T-cell (primary cell): Measurements from ENCODE around the gene SFMBT2. TPM values are rescaled to one million over a fixed set of nuclear protein-coding genes. Genes with fewer than 3 reads are reported as not detected.

Experiments
- ATAC-seq, 4 experiments: fragments of 200-7000 bp in 3 of 4; fragments of 150-1000 bp in 1 of 4; cut with Tn5 transposase; replicated peaks in 1 of 4; 1 replicate in 3 of 4; 2 replicates in 1 of 4; pipeline ENCODE4 v1.10.0; 2021; ENCODE audit warnings: moderate library complexity in 3 of 4, mild to moderate bottlenecking in 2 of 4, moderate number of reproducible peaks in 1 of 4
- CTCF ChIA-PET, 2 donors: fragments of 300-600 bp; sonication (Branson Sonifier 250); formaldehyde crosslinking; loops; one replicate each; lab custom pipeline; 2022; ENCODE audit warnings: antibody characterized with exemption in 2 of 2; lab: Charles Lee
- POLR2A ChIA-PET, 2 donors: fragments of 300-600 bp; sonication (Branson Sonifier 250); formaldehyde crosslinking; loops; one replicate each; lab custom pipeline; 2022; ENCODE audit warnings: antibody characterized with exemption in 2 of 2; lab: Charles Lee
- DNase-seq, 35 experiments: peaks; one replicate each; pipeline versions ENCODE4 v3.0.0 to v3.0.0-alpha.2; 2013 to 2023
- H3K27ac ChIP-seq: one replicate; pipeline ENCODE4 v1.5.1; 2013; ENCODE audit warnings: low read length
- H3K27me3 ChIP-seq, 2 experiments: replicated peaks in 1 of 2; 1 replicate in 1 of 2; 2 replicates in 1 of 2; pipeline versions ENCODE4 v1.6.1 to v1.7.0; 2013; ENCODE audit warnings: low read length in 1 of 2, mixed read lengths in 1 of 2; ENCODE audit not compliant: control insufficient read depth in 2 of 2, insufficient read depth in 2 of 2; ENCODE audit errors: extremely low read depth in 1 of 2
- H3K36me3 ChIP-seq, 2 donors: 1 replicate in 1 of 2; 2 replicates in 1 of 2; pipeline versions ENCODE4 v1.6.1 to v1.7.0; 2013; ENCODE audit warnings: low read length in 1 of 2; ENCODE audit not compliant: control insufficient read depth in 2 of 2, insufficient read depth in 1 of 2; ENCODE audit errors: extremely low read depth in 1 of 2
- H3K4me1 ChIP-seq, 2 experiments: 1 replicate in 1 of 2; 2 replicates in 1 of 2; pipeline versions ENCODE4 v1.6.1 to v1.7.0; 2013; ENCODE audit warnings: low read length in 2 of 2, mixed read lengths in 1 of 2; ENCODE audit not compliant: insufficient read depth in 2 of 2, control insufficient read depth in 1 of 2; ENCODE audit errors: extremely low read depth in 1 of 2
- H3K4me3 ChIP-seq, 2 donors: 1 replicate in 1 of 2; 2 replicates in 1 of 2; pipeline versions ENCODE4 v1.5.1 to v1.7.0; 2013; ENCODE audit warnings: mild to moderate bottlenecking in 2 of 2, low read length in 1 of 2, moderate library complexity in 1 of 2; ENCODE audit not compliant: control insufficient read depth in 1 of 2; ENCODE audit errors: extremely low read depth in 1 of 2
- H3K9me3 ChIP-seq: 2 replicates; pipeline ENCODE4 v1.7.0; 2013
- H3K27ac Mint-ChIP-seq, 2 donors: one replicate each; pipeline ENCODE4 v1.8.0; 2020 to 2021; ENCODE audit warnings: mild to moderate bottlenecking in 2 of 2, mixed read lengths in 2 of 2
- H3K27me3 Mint-ChIP-seq, 2 donors: one replicate each; pipeline ENCODE4 v1.8.0; 2021 to 2022; ENCODE audit warnings: mixed read lengths in 2 of 2
- H3K36me3 Mint-ChIP-seq: one replicate; pipeline ENCODE4 v1.8.0; 2021; ENCODE audit warnings: mixed read lengths
- H3K4me1 Mint-ChIP-seq, 3 donors: one replicate each; pipeline ENCODE4 v1.8.0; 2020 to 2022; ENCODE audit warnings: mixed read lengths in 3 of 3, mild to moderate bottlenecking in 1 of 3
- H3K4me3 Mint-ChIP-seq, 3 donors: one replicate each; pipeline ENCODE4 v1.8.0; 2020 to 2022; ENCODE audit warnings: mild to moderate bottlenecking in 3 of 3, mixed read lengths in 3 of 3, moderate library complexity in 3 of 3
- H3K9me3 Mint-ChIP-seq, 3 donors: one replicate each; pipeline ENCODE4 v1.8.0; 2020 to 2022; ENCODE audit warnings: mixed read lengths in 3 of 3
- WGBS: methylation state at CpG from one replicate; pipeline ENCODE4 v1.1.5; 2013; ENCODE audit warnings: missing lambda C conversion rate; ENCODE audit not compliant: insufficient coverage; 5-methylcytosine and 5-hydroxymethylcytosine counted together
- total RNA-seq, 35 experiments: library from RNA in 6 of 35; stranded (reverse) in 6 of 35; fragments of 120-200 nt in 1 of 35; gene quantifications; one replicate each; pipeline versions ENCODE4 v1.2.1 to v1.2.4 and lab custom pipeline; 2013 to 2026

The SFMBT2 gene
- total RNA-seq, 5 donors from 2014 or later (not counting 1 experiment from before 2014, with no cell fraction given): 32.7 to 38.3 (median 36.8) TPM

DNA sequence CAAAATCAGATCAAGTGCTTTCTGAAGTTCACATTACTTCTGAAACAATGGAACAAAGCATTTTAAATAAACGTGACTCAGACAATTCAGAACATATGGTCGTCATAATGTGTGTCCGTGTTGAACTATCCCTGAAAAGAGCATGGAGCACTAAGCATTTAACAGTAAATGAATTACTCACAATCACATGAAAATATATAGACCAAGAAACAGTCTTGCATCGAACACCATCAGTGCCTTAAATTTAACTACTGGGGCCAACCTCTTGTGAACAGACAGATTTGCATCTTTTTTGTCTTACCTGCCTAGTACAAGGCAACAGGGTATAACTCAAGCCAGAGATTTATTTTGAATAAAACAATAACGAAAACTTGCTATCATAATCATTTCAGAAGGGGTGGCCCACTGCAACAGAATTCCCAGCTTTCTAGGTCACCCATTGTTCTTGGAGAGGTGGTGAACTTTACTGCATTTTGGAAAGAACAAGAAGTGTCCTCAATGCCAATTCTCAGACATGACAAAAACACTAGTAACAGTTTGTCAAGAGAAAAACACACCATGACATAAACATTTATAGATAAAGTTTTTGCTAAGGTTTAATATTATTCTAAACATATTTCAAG lies 293.5 kb downstream of the SFMBT2 start:
- no peaks in the 10 kb centered on the region for H3K27me3 Mint-ChIP-seq
- H3K4me3 Mint-ChIP-seq: no peak overlapping the region
- H3K9me3 ChIP-seq: no peaks in the 10 kb centered on the region
- no peak overlapping the region for H3K4me3 ChIP-seq
- H3K36me3 Mint-ChIP-seq: no peaks in the 10 kb centered on the region
- H3K27ac ChIP-seq: no peak overlapping the region
- no peaks in the 10 kb centered on the region for H3K36me3 ChIP-seq
- H3K27ac Mint-ChIP-seq: no peak overlapping the region
- ChIA-PET POLR2A (no interaction called here), CTCF (no interaction called here)
- no peaks in the 10 kb centered on the region for H3K9me3 Mint-ChIP-seq
- 85% methylated on average over 4 of the region's 5 CpGs for WGBS
- no peak for DNase-seq
- peaks cover 6 to 10% (median 9%) of the 10 kb centered on the region in 3 donors for H3K4me1 Mint-ChIP-seq
- H3K27me3 ChIP-seq: no peaks in the 10 kb centered on the region
- peaks cover 0 to 9% of the 10 kb centered on the region in 2 experiments for H3K4me1 ChIP-seq
- ATAC-seq: no peak

GRCh38 chr10:7111561-7111960 lies 299.3 kb downstream of the SFMBT2 start:
- H3K27me3 ChIP-seq: no peaks in the 10 kb centered on the region
- Mint-ChIP-seq H3K4me1 (peaks cover 0 to 3% (median 0%) of the 10 kb centered on the region in 3 donors), H3K27ac (no peak overlapping the region), H3K9me3 (peaks cover 0 to 4% (median 3%) of the 10 kb centered on the region in 3 donors), H3K4me3 (no peak overlapping the region), H3K27me3 (peaks cover 0 to 4% of the 10 kb centered on the region in 2 donors), H3K36me3 (no peaks in the 10 kb centered on the region)
- H3K4me3 ChIP-seq: no peak overlapping the region
- POLR2A ChIA-PET: no interaction called here
- CTCF ChIA-PET: no interaction called here
- no peaks in the 10 kb centered on the region for H3K4me1 ChIP-seq
- no peak for ATAC-seq
- 100% methylated on average over 1 of the region's 3 CpGs for WGBS
- H3K27ac ChIP-seq: no peak overlapping the region
- H3K36me3 ChIP-seq: no peaks in the 10 kb centered on the region
- H3K9me3 ChIP-seq: no peaks in the 10 kb centered on the region
- no peak for DNase-seq

- Histone ChIP-seq H3K4me1 (no peaks in the 10 kb centered on the region), H3K27ac (no peak overlapping the region), H3K4me3 (no peak overlapping the region), H3K9me3 (no peaks in the 10 kb centered on the region), H3K36me3 (no peaks in the 10 kb centered on the region), H3K27me3 (no peaks in the 10 kb centered on the region)
- POLR2A ChIA-PET: interaction anchor here in 1 of 2 donors (0.7 kb wide), 1 partner anchor 110 kb away, joined by 6 read pairs; no protein-coding TSS in a partner anchor
- Mint-ChIP-seq H3K4me1 (peaks cover 0 to 3% (median 1%) of the 10 kb centered on the region in 3 donors), H3K36me3 (no peaks in the 10 kb centered on the region), H3K27me3 (peaks cover 0 to 4% of the 10 kb centered on the region in 2 donors), H3K27ac (no peak overlapping the region), H3K4me3 (no peak overlapping the region), H3K9me3 (peaks cover 0 to 4% (median 3%) of the 10 kb centered on the region in 3 donors)
- no peak for ATAC-seq
- no peak for DNase-seq
- no CpG with 5 or more reads among the region's 3 CpGs for WGBS
- CTCF ChIA-PET: no interaction called here
These were observed 299.7 kb downstream of the SFMBT2 start for GRCh38 chr10:7111089-7111488.
